CD4-positive, alpha-beta T cell treated with Interleukin-17A for 1 hour (primary cell): ENCODE measurements around the gene PPP4R2.
A peak's percentile ranks its signal among the peaks of the same experiment; 100 is the strongest.
"Not testable (repeated sequence)": the region's sequence is repeated elsewhere in the genome, so short reads cannot be mapped to it uniquely, and the experiment has no call there.

Source experiments
- DNase-seq: peaks from one replicate; pipeline ENCODE4 v3.0.0-alpha.2; 2020

Gene PPP4R2

DNA sequence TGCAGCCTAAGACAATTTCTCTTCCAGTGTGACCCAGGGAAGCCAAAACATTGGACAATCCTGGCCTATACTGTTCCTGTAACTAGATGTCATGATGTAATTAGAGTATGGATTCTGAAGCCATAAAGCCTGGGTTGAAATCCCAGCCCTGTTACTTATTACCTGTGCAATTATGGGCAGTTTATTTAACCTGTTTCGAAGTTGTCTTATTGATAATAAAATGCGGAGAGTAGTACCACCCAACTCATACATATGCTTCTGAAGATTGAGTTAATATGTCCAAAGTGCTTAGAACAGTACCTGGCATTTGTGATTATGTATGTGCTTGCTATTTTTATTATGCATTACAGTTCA, 30.1 kb downstream of the PPP4R2 start:
- DNase-seq = no peak

GRCh38 chr3:73028803-73029202, 32.2 kb downstream of the PPP4R2 start:
- no peak for DNase-seq

DNA sequence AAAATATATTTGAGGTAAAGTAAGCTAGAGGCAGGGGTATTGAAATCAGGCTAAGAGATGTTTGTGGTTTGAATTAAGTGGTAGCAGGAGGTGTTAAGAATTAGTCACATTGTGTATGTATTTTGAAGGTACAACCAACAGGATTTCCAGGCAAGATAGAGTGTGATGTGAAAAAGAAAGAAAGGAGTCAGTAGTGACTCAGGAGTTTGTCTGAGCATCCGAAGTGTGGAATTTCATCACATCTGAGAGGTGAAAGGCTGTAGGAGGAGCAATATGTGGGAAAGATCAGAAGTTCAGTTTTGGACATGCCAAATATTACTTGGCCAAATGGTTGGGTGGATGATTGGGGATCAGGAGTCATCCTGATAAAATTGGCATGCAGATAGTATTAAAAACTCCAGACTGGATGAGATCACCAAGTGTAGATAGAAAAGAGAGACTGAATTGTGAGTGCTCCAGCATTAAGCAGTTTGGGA, 32.7 kb downstream of the PPP4R2 start:
- peak; percentile 30 for DNase-seq

- no peak for DNase-seq
These were observed 33.5 kb downstream of the PPP4R2 start for GRCh38 chr3:73030073-73030597.

GRCh38 chr3:73031573-73032103, 35.0 kb downstream of the PPP4R2 start:
- DNase-seq = no peak

DNA sequence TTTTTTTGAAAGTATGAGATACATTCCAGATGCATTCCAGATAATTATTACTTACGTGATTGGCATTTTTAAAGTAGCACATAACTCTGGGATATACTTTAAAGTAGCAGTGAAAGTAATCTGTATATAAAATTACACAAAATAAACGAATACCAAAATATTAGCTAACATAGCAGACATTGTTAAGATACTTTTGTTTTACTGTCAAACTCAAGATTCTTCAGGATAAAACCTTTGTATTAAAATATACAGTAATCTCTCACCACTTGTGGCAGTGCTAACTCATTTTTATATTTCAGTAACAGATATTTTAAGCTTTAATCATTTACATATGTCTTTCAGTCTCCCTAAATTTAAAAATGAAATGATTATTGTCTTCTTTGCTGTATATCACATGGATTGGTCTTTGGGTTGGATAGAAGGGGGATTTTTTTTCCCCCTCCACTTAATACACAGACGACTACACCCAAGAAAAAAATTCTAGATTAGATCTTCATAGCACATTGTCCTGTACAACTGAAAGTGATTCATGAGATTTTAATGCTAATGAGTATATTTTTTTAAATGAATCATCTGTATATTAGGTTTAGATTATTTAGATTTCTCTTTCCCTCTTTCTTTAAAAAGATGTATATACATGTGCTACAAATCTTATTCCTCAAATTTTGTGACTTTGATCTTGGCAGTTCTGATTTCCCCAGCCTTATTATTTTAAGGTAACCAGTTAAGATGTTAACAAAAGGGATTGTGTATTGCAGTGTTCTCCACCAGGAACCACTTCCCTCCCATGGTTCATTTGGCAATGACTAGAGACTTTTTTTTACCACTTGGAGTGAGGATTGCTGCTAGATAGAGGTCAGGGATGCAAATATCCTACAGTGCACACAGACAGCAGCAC, 40.3 kb downstream of the PPP4R2 start:
- no peak for DNase-seq

DNA sequence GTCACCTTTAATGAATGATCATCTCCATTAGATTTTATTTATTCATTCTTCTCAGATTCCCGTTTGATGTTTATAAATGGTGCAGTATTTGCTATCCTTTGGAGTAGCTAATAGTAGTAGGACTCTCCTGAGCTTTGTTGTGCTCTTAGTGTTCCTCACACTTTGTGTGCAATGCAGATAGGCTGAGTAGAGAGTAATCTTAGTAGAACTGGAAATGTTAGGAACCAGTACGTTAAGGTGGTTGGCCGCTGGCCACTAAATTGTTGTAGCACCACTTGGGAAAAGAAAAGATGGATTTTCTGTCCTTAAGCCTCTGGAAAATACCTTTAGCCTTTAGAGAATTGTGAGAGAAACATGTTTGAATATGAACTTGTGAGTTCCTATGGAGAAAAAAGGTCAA, 44.9 kb downstream of the PPP4R2 start:
- DNase-seq = no peak

GRCh38 chr3:73043414-73043813, 46.8 kb downstream of the PPP4R2 start:
- no peak for DNase-seq

DNA sequence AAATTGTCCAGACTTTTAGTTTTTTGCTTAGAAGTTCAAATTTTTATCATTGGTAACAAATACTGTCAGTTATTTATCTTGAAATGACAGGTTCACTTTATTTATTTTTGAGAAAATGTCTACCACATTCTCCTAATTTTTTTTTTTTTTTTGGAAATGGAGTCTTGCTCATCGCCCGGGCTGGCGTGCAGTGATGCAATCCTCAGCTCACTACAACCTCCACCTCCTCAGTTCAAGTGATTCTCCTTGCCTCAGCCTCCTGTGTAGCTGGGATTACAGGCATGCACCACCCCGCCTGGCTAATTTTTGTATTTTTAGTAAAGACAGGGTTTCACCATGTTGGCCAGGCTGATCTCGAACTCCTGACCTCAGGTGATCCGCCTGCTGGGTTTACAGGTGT, 48.8 kb downstream of the PPP4R2 start:
- DNase-seq = no peak

DNA sequence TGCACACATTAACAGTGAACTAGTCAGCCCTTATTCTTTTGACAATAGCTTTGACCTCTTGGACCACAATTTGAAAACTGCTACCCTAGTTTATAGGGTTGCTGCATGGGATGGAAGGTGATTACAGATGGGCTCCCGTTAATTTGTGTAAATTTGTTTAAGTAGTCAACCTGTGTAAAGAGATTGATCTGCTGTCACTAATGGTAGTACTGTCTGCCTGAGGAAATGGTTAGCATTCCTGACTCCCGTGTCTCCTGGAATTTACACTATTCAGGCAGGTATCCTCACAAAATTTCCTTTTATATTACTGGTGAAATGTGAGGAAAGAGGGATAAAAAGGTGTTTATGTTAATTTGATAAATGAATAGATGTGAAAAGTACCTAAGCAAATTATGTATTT, 49.6 kb downstream of the PPP4R2 start:
- DNase-seq = no peak

- DNase-seq = no peak
These were observed 52.7 kb downstream of the PPP4R2 start for GRCh38 chr3:73049319-73049718.

GRCh38 chr3:73052857-73053256, 56.2 kb downstream of the PPP4R2 start:
- no peak for DNase-seq

DNA sequence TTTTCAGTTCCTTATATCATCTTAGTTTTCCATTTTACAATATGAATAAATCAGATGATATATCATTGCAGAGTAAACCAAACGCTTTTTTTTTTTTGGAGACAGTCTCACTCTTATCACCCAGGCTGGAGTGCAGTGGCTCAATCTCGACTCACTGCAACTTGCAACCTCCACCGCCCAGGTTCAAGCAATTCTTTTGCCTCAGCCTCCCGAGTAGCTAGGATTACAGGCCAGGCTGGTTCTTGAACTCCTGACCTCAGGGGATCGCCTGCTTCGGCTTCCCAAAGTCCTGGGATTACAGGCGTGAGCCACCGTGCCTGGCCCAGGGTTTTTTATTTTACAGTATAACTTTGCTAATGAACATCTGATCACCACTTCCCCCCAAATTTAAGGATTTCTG, 59.0 kb downstream of the PPP4R2 start:
- DNase-seq = no peak

DNA sequence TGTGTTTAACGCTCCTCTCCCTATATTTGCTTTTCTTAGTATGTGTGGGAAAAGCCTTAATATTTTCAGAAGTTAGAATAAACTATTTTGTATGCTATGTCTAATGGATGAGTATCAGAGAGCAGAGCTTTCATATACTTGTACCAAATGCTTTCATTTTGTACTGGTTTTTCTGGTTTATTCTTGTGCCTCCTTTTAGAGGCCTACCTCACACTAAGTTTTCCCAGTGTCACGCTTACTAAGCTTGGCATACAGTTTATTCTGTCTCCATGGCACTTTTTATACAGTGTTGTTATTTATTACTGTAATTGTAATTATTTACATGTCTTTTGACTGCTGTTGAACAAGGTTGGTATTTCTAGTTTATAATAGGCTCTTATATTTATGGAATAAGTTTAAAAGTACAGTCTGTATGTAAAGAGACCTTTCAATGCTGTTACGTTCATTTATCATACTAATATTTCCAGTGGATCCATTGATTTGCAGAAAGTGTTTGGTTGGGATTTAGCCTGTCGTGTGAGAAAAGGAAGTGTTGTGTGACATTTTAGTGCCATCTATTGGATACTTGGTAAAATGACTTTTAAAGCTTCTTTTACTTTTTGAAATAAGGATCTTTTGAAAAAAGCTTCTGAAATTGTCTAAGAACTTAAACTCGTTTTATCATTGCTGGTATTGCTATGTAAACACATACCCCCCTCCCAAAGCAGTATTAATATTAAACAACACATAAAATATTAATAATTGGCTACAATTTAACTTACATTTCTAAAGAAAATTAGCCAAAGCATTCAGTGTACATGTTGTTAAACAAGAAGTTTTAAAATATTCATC, 59.6 kb downstream of the PPP4R2 start:
- DNase-seq = peak; percentile 43

DNA sequence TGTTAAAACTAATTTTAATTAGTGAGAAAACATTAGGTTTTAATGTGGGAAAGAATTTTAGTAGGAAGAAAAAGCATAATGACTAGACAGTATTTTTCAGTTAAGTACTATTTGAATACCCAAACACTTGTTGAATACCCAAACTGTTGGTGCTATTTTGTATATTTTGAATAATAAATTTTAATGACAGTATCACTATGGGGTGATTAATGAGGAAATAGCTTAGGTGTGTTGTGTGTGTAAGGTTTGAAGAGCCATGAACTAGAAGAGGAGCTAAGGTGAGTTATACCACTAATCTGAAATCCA, 60.2 kb downstream of the PPP4R2 start:
- DNase-seq = no peak

- DNase-seq = no peak
These were observed 63.7 kb downstream of the PPP4R2 start for GRCh38 chr3:73060302-73060723.

DNA sequence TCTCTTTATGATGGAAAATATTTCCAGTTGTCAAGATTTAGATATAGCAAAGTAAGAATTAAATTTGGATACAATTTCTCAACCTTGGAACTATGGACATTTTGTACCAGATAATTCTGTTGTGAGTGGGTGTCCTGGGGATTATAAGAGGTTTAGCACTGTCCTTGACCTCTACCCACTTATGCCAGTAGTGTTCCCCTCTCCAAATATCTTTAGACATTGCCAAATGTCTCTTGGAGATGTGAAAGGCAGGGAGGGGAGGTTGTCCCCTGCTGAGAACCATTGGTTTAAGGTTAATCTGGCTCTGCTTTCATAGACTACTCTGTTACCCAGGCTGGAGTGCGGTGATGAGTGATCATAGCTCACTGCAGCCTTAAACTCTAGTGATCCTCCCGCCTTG, 64.8 kb downstream of the PPP4R2 start, which contains the start of gene EBLN2:
TSS of gene EBLN2 (plus strand) at position 244 of the 400 bp plus-strand sequence. CDS start 423 bp downstream, outside the sequence.
- DNase-seq = no peak

DNA sequence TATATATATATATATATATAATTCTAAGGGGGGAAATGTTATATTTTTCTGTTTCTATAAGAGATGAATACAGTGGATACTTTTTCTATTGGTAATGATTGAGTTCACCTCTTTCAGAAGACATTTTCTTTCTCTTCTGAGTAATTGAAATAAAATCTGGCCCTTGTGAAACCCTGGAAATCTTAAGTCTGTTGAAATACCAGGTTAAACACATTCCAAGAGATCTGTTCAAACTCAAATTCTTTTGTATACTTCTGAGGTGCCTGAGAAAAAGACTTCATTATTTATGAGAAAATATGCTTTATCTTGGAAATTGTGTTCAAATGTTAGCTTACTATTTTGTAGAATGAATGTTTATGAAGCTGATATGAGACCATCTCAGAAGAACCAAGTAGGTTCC, 69.6 kb downstream of the PPP4R2 start:
- not testable (repeated sequence) for DNase-seq

- DNase-seq = no peak
These were observed 71.8 kb downstream of the PPP4R2 start for GRCh38 chr3:73068419-73068818.

- DNase-seq = no peak
These were observed 72.6 kb downstream of the PPP4R2 start for GRCh38 chr3:73069187-73069586.

- DNase-seq = no peak
These were observed 73.3 kb downstream of the PPP4R2 start for GRCh38 chr3:73069775-73070444.

DNA sequence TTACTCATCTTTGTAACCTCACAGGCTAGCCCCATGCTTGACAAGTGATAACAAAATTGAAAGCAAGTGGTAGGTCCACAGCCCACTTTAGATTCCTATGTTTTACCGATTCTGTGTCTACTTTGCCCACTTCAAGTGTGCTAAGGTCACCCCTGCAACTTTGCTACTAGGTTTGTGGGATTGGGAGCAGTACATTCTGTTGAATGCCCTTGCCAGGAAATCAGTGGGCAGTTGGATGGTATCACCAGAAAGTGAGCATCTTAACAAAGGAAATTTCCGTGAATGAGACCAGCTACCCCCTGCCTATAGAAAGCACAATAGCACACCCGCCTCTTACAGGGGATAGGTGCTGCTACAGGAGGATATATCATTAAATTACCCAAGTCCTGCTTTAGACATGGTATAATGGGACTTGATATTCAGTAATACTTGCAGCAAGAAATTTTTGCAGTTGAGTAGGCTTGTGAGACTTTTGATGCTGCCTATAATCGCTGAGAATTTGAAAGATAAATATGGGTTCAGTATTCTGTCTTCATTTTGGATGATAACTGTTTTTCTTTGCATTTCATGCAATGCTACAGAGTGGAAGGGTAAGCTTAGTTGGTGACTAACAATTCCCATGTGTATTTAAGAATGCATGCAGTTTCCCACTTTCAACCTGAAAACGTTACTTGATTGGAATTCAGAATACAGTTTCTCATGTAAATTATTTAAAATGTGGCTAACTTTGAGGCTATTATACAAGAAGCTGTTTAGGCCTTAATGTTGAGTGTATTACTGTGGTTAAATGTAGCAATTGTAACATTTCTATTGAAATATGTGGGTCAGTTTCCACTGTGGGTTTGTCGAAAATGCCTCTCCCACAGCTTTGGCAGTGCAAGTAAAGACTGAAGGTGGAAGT, 74.3 kb downstream of the PPP4R2 start:
- DNase-seq = no peak
